BJ (cell line): ENCODE results near the gene PCNX4. TPM values are rescaled to one million over a fixed set of nuclear protein-coding genes. Genes with fewer than 3 reads are reported as not detected.

Source experiments
- CTCF ChIA-PET: fragments of 350-600 bp; formaldehyde crosslinking; extraction: SDS; loops from one replicate; lab custom pipeline; 2021; ENCODE audit warnings: antibody characterized with exemption, inconsistent platforms; lab: Yijun Ruan, JAX
- POLR2A ChIA-PET: fragments of 300-600 bp; sonication (Branson Sonifier 250); formaldehyde crosslinking; extraction: SDS; loops from one replicate; lab custom pipeline; 2021; ENCODE audit warnings: antibody characterized with exemption; lab: Charles Lee
- DNase-seq: peaks from one replicate; pipeline ENCODE4 v3.0.0-alpha.2; 2011; ENCODE audit warnings: low read depth
- H3K27me3 ChIP-seq: 2 replicates; pipeline ENCODE4 v1.6.0; 2011; ENCODE audit warnings: low read length; ENCODE audit not compliant: control insufficient read depth, insufficient read depth
- H3K36me3 ChIP-seq: 2 replicates; pipeline ENCODE4 v1.5.1; 2011; ENCODE audit warnings: low read length; ENCODE audit not compliant: control insufficient read depth, insufficient read depth
- H3K4me3 ChIP-seq: 2 replicates; pipeline ENCODE4 v1.5.1; 2011; ENCODE audit warnings: low read depth, mild to moderate bottlenecking, control low read depth, low read length
- polyA plus RNA-seq: library from polyadenylated mRNA; depleted of rRNA; stranded (reverse); fragments of >200 nt; gene quantifications from 2 replicates; pipeline ENCODE4 v1.2.3, GENCODE V29; 2011
- TF ChIP-seq, protein P1 (sequence below): IDR thresholded peaks from 2 replicates; pipeline ENCODE4 v1.5.1; 2011; ENCODE audit warnings: low read depth, mild to moderate bottlenecking, control low read depth, inconsistent platforms, low read length, moderate library complexity; ENCODE audit not compliant: insufficient read depth

Gene PCNX4
- polyA plus RNA-seq, 1 experiment, result 22.0 TPM

DNA sequence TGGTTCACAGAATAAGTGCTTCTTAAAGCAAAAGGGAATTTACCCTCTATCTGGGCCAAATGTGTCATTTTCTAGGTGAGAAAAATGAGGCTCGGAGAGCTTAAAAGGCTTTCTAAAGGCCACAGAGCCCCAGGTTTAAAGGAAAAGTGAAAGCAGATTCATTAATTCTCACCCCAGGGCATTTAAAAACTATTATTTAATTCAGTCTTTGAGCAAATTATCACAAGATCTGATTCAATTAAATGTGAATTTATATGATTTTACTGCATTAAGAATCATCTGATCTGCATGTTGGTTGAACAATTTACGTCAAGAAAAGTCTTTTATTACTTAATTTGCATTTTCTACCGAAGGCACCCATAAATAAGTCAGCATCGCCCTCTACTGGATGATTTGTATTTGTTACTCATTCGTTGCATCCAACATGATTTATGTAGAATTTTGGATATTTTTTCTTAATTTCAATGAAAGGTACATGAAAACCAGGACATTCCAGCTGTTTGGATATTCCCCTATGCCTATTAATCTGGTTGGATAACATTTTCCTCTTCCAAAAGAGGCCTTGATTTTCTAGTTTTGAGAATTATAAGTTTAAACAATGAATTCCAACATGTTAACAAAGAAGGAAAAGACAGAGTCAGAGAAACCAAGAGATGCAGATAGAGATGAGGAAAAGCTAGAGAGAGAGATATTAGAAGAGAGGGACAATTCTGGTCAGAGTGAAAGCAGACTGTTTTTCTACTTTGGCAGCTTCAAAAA lies 92.6 kb downstream of the PCNX4 start:
- Histone ChIP-seq H3K4me3 (peak overlapping the region; percentile 27), H3K27me3 (no peaks in the 10 kb centered on the region), H3K36me3 (no peaks in the 10 kb centered on the region)
- ChIA-PET POLR2A (no interaction called here), CTCF (interaction anchor here (0.7 to 10.3 kb wide), 21 partner anchors 10 to 700 kb away, joined by 3 to 184 read pairs (median 4); partner anchors contain the start of genes DHRS7, JKAMP and L3HYPDH)
- DNase-seq, result no peak
- TF ChIP-seq, protein P1, sequence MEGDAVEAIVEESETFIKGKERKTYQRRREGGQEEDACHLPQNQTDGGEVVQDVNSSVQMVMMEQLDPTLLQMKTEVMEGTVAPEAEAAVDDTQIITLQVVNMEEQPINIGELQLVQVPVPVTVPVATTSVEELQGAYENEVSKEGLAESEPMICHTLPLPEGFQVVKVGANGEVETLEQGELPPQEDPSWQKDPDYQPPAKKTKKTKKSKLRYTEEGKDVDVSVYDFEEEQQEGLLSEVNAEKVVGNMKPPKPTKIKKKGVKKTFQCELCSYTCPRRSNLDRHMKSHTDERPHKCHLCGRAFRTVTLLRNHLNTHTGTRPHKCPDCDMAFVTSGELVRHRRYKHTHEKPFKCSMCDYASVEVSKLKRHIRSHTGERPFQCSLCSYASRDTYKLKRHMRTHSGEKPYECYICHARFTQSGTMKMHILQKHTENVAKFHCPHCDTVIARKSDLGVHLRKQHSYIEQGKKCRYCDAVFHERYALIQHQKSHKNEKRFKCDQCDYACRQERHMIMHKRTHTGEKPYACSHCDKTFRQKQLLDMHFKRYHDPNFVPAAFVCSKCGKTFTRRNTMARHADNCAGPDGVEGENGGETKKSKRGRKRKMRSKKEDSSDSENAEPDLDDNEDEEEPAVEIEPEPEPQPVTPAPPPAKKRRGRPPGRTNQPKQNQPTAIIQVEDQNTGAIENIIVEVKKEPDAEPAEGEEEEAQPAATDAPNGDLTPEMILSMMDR, result peak; percentile 57

DNA sequence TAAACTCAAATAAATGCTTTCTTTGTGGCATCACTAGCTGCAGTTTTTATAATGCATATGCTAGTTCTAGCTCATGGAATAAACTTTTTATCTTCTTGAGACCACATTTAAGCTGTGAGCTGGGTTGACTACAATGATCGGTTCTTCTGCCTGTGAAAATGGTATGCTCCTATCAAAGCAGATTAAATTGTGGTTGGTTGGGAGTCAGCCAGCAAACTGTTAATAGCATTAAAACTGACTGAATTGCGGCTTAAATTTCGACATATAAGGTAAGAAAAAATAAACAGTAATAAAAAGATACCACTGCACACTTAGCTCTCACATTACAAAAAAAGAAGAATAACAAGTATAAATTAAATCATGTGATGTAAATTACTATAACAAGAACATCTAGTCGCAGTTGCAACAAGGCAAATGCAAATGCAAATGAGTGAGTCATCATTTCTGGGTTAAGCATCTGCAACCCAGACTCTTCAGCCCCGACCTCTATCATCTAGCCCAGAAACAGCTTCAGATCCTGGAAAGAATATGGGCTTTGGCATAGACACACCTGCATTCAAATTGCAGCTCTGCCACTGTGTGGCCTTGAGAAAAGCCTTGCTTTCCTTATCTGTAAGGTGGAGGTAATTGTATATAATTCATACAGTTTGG lies 93.3 kb downstream of the PCNX4 start:
- no peak for DNase-seq
- CTCF ChIA-PET, result interaction anchor here (0.7 to 10.3 kb wide), 20 partner anchors 9 to 701 kb away, joined by 3 to 184 read pairs (median 4); partner anchors contain the start of genes DHRS7, JKAMP and L3HYPDH

DNA sequence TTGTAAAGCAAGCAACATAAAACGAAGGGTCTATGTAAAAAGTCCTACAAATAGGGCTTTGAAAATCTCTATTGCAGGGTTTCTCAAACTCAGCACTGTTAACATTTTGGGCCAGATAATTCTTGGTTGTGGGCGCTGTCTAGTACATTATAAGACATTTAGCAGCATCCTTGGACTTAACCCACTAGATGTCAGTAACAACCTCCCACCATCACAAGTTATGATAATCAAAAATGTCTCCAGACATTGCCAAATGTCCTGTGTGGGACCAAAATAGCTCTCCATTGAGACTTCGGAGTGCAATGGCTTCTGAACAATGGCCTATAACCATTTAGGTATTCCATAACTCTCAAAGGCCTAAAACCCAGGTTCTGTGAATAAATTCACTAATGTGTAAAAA lies 96.4 kb downstream of the PCNX4 start:
- no peaks in the 10 kb centered on the region for H3K36me3 ChIP-seq
- no peaks in the 10 kb centered on the region for H3K27me3 ChIP-seq
- no peak overlapping the region for H3K4me3 ChIP-seq
- ChIA-PET CTCF (interaction anchor here (9.0 to 10.3 kb wide), 2 partner anchors 121 to 224 kb away, joined by 90 to 184 read pairs; no protein-coding TSS in a partner anchor), POLR2A (no interaction called here)
- TF ChIP-seq, protein P1, result no peak
- DNase-seq, result no peak

More for the DNA sequence above, 93.3 kb downstream of the PCNX4 start:
- H3K4me3 ChIP-seq, result no peak overlapping the region
- TF ChIP-seq, protein P1, result no peak
- POLR2A ChIA-PET, result no interaction called here
- H3K27me3 ChIP-seq, result no peaks in the 10 kb centered on the region
- H3K36me3 ChIP-seq, result no peaks in the 10 kb centered on the region

DNA sequence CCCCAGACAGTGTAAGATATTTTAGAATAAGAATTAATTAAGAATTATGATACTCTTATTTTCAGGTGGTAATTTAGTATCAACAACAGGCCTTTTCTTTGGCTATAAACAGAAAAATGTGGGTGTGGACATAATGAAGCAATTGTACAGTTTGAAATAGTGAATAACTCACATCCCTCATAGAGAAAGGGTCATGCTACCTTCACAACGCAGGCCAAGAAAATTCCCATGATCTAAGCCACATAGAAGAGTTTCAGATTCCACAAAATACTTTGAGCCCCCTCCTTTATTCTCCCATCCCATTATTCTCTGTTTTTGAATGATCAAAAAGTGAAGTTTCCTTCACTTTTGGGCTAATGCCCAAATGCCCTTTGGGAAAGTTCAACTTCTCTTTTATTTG lies 97.0 kb downstream of the PCNX4 start:
- CTCF ChIA-PET, result interaction anchor here (9.0 to 10.3 kb wide), 2 partner anchors 122 to 225 kb away, joined by 90 to 184 read pairs; no protein-coding TSS in a partner anchor
- POLR2A ChIA-PET, result no interaction called here
- no peaks in the 10 kb centered on the region for H3K27me3 ChIP-seq
- TF ChIP-seq, protein P1, result no peak
- H3K4me3 ChIP-seq, result no peak overlapping the region
- DNase-seq, result no peak
- no peaks in the 10 kb centered on the region for H3K36me3 ChIP-seq
